Muscle of back (tissue), 11 donors: Measurements from ENCODE around the gene DDB1. TPM values are rescaled to one million over a fixed set of nuclear protein-coding genes. Genes with fewer than 3 reads are reported as not detected.

Experiments used
- DNase-seq, 3 donors: peaks; one replicate each; pipeline versions ENCODE4 v3.0.0 to v3.0.0-alpha.2; 2013
- polyA plus RNA-seq, 10 donors: library from polyadenylated mRNA; unstranded; fragments of 120-200 nt; gene quantifications; one replicate each; pipeline ENCODE4 v1.2.1, GENCODE V29; 2013; ENCODE audit not compliant: insufficient read length in 10 of 10

DDB1 gene
- polyA plus RNA-seq, 10 donors: 148 to 211 (median 188) TPM

GRCh38 chr11:61337706-61338470 lies 5.0 kb upstream of the DDB1 start:
- DNase-seq: no peak

DNA sequence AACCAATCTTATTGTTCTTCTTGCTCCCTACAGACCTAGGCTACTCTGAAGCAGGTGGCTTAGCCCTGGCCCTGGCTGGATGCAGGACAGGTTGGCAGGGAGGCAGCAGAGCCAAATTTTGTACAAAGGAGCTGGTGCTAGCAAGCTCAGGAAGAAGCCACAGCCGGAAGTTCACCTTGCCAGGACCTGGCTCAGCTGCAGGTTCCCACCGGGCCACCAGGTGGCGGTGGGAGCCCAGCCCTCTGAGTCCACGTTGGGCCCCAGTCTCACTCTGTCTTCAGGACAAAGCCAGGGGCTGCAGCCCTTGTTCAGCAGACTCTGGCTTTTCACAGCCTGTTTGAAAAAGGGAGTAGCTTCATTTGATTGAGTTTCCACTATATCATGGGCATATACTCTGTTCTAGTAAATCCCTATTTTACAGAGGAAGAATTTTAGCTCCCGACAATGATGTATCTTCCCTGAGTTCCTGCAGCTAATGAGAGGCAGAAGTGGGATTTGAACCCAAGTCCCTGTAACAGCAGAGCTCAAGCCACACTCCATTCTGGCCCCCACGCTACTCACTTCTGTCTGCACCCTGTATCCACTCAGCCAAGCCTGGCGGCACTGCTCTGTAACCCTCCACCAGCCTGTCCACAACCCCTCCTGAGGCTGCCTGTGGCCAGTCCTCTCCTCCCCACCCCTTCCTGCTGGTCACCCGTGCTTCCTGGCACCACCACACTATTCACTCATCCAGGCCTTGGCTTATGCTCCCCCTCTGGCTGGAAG lies 3.4 kb upstream of the DDB1 start:
- DNase-seq: peak; percentile 54 to 88 (median 82)

DNA sequence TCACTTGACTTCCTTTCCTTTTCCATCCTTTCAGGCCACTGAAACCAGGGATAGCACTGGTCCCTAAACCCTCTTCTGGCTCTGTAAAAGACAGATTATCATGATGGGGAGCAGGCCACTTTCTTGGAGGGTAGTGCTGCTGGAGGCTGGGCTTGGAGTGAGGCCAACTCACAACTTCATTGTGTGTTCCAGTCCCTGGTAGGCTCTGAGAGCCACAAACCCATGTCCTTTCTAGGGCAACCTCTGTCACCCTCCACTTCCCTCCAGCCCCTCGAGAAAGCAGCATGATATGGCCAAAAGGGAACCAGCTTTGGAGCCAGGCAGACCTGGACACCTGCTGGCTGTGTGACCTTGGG lies 2.4 kb upstream of the DDB1 start:
- no peak for DNase-seq

GRCh38 chr11:61334434-61335354 lies 1.8 kb upstream of the DDB1 start:
- peak in 1 of 3 donors; percentile 23 for DNase-seq

GRCh38 chr11:61333550-61334433 lies 887 bp upstream of the DDB1 start:
- no peak for DNase-seq

DNA sequence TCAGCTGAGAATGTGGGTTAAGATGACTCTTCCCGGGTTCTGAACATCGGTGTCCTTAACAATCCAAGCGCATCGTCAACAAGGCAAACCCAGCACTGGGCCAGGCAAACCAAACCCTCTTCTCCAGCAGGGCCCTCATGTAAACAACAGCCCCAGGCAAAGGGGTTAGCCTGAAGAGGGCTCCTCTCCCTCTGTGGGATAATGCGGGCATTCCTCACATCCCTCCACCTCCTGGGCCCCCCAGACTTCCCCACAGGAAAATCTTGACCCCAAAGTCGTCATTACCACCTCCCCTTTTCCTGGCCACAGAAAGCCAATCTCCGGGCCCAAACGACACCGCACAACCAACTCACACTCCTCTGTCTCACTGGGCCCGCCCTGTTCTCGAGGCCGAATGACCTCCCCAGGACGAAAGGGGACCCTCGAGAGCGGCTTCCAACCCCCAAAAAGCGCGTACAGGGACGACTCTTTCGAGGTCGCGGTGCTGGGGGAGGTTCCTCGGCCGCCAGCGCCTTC lies 566 bp downstream of the DDB1 start:
- DNase-seq: peak in 1 of 3 donors; percentile 59

- no peak for DNase-seq
Measured at GRCh38 chr11:61331651-61332050, 1.3 kb downstream of the DDB1 start.

DNA sequence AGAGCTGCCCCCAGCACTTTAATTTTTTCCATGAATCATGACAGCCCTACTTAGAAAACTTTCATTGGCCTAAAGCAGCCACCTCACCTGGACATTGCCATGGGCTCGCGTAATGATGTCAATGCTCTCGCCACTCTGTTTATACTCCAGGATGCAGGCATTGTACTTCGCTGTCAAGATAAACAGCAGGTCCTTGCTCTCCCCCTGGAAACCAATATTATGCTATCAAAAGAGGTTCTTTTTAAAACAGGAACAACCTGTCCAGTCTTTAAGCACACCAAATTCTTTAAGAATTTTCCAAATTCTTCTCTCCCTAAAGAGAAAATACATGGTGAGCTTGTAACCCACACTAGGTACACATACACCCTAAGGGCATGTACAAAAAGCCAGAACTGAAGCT lies 3.0 kb downstream of the DDB1 start:
- DNase-seq: no peak

DNA sequence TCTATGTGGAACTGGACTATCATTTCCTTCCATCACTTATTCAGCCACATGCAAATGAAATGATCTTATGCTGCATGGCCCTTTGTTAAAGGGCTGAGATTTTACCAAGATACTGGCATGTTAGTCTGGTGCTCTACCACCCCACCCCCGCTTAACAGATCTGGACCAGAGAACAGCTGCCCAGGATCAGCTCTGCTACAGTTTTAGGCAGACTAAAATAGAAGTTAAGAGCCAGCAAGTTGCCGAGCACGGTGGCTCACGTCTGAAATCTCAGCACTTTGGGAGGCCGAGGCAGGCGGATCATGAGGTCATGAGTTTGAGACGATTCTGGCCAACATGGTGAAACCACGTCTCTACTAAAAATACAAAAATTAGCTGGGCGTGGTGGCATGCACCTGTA lies 4.6 kb downstream of the DDB1 start:
- peak in 1 of 3 donors; percentile 19 for DNase-seq

DNA sequence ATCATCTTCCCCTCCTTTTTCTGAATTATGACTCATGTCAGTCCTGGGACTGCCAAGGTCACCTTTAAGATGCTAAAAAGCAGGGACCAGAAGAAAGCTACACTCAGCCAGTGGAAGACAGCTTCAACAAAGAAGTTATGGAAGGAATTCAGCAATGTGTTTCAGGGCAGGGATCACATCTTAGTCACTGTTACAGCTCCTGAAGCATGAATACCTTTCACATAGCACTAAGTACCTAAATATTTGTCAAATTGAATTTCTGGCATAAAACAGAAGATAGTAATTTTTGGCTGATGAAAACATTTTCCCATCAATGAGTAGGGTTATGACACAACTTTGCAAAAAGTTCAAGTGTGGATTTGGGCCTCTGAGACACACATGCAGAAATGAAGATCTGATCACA lies 5.2 kb downstream of the DDB1 start:
- DNase-seq: no peak

- no peak for DNase-seq
Measured at GRCh38 chr11:61325649-61326414, 7.1 kb downstream of the DDB1 start.

GRCh38 chr11:61315260-61315659 lies 17.6 kb downstream of the DDB1 start:
- no peak for DNase-seq

DNA sequence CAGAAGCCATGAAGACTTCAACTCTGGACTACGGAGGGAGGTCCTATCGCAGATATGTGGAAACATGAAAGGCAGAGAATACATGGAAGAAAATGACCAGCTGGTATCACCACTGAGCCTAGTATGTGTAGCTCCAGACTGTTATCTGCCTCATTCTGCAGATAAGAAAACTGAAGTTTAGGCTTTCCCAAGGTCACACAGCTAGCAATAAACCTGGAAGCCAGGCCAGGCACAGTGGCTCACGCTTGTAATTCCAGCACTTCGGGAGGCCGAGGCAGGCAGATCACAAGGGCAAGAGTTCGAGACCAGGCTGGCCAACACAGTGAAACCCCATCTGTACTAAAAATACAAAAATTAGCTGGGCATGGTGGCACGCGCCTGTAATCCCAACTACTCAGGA lies 22.2 kb downstream of the DDB1 start:
- no peak for DNase-seq

DNA sequence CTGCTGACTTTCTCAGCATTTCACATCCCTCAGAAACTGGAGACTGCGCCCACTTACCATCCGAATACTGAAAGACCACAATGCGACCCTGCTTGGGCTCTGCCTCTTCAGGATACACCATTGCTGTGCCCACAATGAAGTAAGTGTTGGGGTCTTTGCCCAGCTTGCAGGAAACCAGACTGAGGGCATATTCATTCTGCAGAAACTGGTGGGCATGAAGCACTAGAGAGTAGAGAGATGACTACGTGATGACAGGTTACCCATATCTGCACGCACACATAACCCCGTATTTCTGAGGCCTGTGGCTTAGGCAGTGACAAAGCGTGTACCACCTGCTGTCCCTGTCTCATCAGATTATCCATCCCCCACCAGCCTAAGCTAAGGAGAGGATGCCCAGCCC lies 23.2 kb downstream of the DDB1 start:
- no peak for DNase-seq

DNA sequence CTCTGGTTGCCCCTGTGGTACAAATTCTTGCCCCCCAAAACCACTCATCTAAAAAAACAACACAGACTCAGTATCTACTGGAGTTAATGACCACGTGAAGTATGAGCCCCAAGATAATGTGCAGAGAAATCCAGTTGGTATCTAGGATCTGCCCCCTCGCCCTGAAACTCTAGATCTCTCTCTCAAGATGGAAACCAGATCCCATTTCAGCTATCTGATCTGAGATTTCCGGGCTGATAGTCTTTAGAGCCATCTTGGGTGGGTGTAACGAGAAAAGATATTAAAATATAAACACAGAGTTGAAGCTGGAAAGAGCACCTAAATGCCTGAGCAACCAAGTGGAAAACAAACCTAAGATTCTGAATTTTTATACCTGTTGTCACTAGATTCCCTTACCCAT lies 23.8 kb downstream of the DDB1 start:
- DNase-seq: no peak

DNA sequence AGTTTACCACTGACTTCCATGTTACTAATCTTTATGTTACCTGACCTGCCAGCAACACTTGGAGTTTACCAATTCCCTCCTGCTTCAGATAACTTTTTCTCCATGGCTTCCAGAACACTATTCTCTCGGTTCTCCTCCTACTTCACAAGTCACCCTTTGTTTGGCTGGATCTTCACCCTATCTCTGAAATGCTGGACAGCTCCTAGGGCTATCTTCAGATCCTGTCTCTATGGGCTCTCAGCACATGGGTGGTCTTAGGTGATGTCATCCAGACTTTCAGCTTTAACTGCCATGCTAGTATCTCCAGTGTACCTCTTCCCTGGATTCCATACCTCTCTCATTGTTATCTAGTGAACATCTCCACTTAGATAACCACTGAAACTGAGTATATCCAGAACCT lies 25.6 kb downstream of the DDB1 start:
- DNase-seq: no peak

DNA sequence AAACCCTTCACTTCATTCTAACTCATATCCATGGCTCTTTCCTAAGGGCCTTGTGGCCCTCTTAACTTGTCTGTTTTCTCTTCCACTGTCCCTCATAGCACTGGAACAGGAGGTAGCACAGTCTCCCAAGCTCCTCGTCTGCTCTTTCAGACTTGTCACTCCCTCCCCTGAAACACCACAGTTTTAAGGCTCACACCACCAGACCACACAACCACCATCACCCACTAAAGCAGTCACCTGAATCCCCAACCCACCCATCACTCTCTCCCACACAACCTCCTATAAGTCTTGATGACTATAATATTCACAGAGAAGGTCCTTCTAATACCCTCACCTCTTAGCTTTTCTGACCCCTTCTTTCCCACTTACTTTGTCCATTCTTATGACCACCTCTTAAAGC lies 26.7 kb downstream of the DDB1 start:
- DNase-seq: no peak

- DNase-seq: no peak
Measured at GRCh38 chr11:61305417-61305816, 27.5 kb downstream of the DDB1 start.

GRCh38 chr11:61303725-61304124 lies 29.2 kb downstream of the DDB1 start:
- no peak for DNase-seq

DNA sequence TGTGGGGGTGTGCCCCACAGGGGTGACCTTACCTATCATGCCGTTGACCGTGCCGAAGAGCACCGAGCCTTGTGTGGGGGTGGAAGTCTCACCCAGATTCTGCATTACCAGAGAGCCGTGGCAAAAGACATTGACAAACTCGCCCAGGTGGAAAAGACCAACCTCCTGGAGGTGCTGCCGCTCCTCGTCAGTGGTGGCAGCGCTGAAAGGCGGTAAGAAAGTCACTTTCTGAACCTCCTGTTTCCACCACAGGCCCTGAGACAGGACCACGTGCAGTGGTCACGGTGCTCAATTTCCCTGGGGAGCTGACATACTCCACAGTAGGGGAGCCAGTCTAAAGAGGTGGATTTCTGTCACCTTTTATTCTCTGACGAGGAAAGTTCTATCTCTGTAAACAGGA lies 30.4 kb downstream of the DDB1 start:
- no peak for DNase-seq
